Measurements from ENCODE around the gene KRT3. TPM values are rescaled to one million over a fixed set of nuclear protein-coding genes. Genes with fewer than 3 reads are reported as not detected.

KRT3 gene
- polyA plus RNA-seq, 4 donors = not detected

DNA sequence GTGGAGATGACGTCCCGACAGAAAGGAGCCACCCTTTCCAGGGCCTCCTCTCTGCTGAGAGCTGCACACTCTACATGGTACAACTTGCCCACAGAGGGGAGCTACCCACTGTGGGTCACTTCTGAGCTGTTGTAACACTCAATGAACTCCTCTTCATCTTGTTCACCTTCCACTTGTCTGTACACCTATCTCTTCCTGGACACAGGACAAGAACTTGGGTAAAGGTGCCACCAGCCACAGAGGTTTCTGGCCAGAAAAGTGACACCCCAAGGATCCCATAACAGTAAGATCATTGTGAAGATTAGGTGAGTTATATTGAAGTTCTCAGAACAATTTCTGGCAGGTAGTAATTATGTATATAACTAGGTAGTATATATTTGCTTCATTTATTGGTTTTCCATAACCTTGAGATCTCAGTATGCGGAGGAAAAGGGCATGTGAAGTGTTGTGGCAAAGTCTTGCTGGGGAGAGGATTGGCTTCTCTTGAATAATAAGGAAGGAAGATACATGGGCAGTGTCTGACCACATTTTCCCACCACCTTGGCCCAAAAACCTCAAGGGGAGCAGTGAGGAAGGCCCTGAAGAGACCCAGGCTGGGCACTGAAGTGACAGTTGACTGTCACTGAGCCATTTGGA lies 53.0 kb downstream of the KRT3 start:
- no peak for DNase-seq (ENCODE audit: low read depth in 4 of 4, low spot score in 2 of 4)

DNA sequence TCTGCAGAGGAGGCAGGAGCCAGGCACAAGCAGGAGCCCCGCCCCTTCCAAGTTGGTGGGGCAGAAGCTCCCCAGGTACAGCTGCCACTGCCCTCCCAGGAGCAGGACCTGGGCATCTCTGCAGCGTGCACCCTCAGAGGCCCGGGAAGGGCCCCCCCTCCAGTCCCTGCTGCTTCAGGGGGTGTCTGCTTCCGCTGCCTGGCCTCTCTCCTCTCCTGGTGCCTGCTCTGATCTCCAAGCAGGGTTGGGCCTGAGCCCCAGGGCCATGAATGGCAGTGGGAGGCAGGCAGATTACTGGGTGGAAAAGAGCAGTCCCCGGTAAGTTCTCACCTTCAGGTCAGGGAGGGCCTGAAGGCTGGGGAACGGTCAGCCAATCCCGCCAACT lies 53.7 kb downstream of the KRT3 start:
- DNase-seq (ENCODE audit: low read depth in 4 of 4, low spot score in 2 of 4) = no peak

DNA sequence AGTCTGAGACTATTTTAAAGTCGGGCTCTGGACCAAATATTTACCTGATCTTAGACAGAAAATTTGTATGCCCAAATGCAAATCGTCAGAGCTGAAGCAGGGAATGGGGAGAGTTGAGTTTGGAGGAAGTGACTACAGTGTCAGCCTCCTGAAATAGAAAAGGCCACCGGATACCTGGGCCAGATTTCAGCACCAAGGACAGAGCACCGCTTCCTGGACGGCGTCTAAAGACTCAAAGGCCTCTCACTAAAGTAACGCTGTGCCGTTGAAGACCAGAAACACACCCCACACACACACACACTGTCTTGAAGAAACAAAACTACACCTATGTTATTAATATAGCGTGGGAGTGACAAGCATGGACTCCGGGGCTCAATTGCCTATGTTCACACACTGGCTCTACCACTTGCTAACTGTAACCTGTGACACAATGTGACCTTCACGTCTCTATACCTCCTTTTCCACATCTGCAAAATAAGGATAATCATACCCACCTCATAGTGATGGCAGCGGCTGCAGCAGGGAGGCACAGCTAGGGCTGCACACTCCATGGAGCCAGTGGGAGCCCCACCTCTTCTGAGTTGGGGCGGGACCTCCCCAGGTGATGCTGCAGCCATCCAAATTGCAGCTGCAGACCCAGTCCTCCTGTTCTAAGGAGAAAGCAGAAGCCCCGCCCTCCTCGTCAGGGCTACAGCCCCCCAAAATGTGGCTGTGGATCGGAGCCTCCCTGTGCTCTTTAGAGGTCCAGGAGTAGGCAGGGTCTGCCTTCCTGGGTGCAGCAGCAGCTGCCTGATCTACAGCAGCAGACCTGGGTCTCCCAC lies 54.3 kb downstream of the KRT3 start:
- DNase-seq (ENCODE audit: low read depth in 4 of 4, low spot score in 2 of 4) = peak; percentile 54 to 82 (median 58)

DNA sequence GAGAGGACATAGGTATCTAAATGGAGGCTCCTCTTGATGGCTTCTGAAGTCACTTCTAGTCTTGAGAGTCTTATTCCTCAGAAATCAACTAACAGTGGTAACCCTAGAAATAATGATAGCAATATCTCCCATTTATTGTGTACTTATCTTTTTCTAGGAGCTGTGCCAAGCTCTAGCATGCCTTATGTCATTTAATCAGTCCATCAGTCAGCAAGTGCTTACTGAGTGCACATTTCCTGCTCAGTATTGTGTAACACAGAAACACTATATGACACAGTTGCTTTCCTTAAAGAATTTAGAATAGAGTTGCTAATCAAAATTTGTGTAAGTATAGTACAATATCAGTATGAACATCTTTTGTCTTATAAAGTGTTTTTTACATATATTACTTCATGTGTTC lies 55.3 kb downstream of the KRT3 start:
- DNase-seq (ENCODE audit: low read depth in 4 of 4, low spot score in 2 of 4) = no peak

DNA sequence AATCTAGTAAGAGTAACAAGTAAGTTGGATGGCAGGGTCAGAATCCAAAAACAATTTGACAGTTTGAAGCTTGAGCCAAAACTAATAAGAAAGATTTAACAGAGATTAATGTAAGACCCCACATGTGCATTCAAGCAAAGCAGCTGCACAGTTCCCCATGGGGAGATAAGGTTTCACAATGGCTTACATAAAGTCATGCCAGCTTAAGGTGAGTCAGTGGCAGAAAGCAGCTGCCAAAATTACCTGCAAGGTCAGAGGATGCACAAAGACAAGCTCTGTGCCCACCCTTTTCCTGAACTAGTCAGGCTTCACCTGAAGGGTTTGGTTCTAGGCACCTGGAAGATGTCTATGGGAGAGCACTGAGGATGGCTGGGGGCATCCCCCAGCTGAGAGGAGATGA lies 56.0 kb downstream of the KRT3 start:
- no peak for DNase-seq (ENCODE audit: low read depth in 4 of 4, low spot score in 2 of 4)

Other genes starting within 250 kb of the KRT3 start
- gene KRT71, start 243.0 kb downstream of the KRT3 start, polyA plus RNA-seq (ENCODE audit: insufficient read length in 4 of 4) = not detected
- not detected for gene KRT74, start 222.3 kb downstream of the KRT3 start, polyA plus RNA-seq (ENCODE audit: insufficient read length in 4 of 4)
- under 1 TPM in 2 of 4 donors, not detected in 2; 0.08 to 0.17 TPM for gene KRT72, start 194.7 kb downstream of the KRT3 start, polyA plus RNA-seq (ENCODE audit: insufficient read length in 4 of 4)
- under 1 TPM in 1 of 4 donors, not detected in 3; 0.06 TPM for gene KRT73, start 177.6 kb downstream of the KRT3 start, polyA plus RNA-seq (ENCODE audit: insufficient read length in 4 of 4)
- not detected for gene KRT2, start 143.9 kb downstream of the KRT3 start, polyA plus RNA-seq (ENCODE audit: insufficient read length in 4 of 4)
- gene KRT1, start 115.7 kb downstream of the KRT3 start, polyA plus RNA-seq (ENCODE audit: insufficient read length in 4 of 4) = under 1 TPM; 0.21 to 0.32 (median 0.28) TPM
- not detected for gene KRT77, start 92.6 kb downstream of the KRT3 start, polyA plus RNA-seq (ENCODE audit: insufficient read length in 4 of 4)
- not detected for gene KRT76, start 18.8 kb downstream of the KRT3 start, polyA plus RNA-seq (ENCODE audit: insufficient read length in 4 of 4)
- gene KRT4, start 18.0 kb upstream of the KRT3 start, polyA plus RNA-seq (ENCODE audit: insufficient read length in 4 of 4) = under 1 TPM; 0.48 to 0.76 (median 0.61) TPM
- gene KRT79, start 38.2 kb upstream of the KRT3 start, polyA plus RNA-seq (ENCODE audit: insufficient read length in 4 of 4) = not detected
- gene KRT78, start 52.9 kb upstream of the KRT3 start, polyA plus RNA-seq (ENCODE audit: insufficient read length in 4 of 4) = not detected
- gene KRT8, start 109.0 kb upstream of the KRT3 start, polyA plus RNA-seq (ENCODE audit: insufficient read length in 4 of 4) = 100 to 1,000 TPM; 212 to 262 (median 238) TPM
- gene KRT18, start 153.0 kb upstream of the KRT3 start, polyA plus RNA-seq (ENCODE audit: insufficient read length in 4 of 4) = 100 to 1,000 TPM; 164 to 178 (median 168) TPM
- 100 to 1,000 TPM; 463 to 558 (median 490) TPM for gene EIF4B, start 210.3 kb upstream of the KRT3 start, polyA plus RNA-seq (ENCODE audit: insufficient read length in 4 of 4)